ENCODE data around the gene DUSP10.

The DUSP10 gene

GRCh38 chr1:221762121-221762520 lies 20.2 kb upstream of the DUSP10 start:
- no peak for DNase-seq

GRCh38 chr1:221761354-221762002 lies 19.6 kb upstream of the DUSP10 start:
- no peak for DNase-seq

- no peak for DNase-seq
Measured at GRCh38 chr1:221760911-221761310, 19.0 kb upstream of the DUSP10 start.

GRCh38 chr1:221759436-221759835 lies 17.5 kb upstream of the DUSP10 start:
- DNase-seq = no peak

- no peak for DNase-seq
Measured at GRCh38 chr1:221758455-221758854, 16.6 kb upstream of the DUSP10 start.

GRCh38 chr1:221756830-221757551 lies 15.1 kb upstream of the DUSP10 start:
- DNase-seq = no peak

- no peak for DNase-seq
Measured at GRCh38 chr1:221753828-221754188, 11.9 kb upstream of the DUSP10 start.

GRCh38 chr1:221751226-221751887 lies 9.5 kb upstream of the DUSP10 start:
- DNase-seq = no peak

- no peak for DNase-seq
Measured at GRCh38 chr1:221748981-221749380, 7.1 kb upstream of the DUSP10 start.

GRCh38 chr1:221747839-221748238 lies 6.0 kb upstream of the DUSP10 start:
- no peak for DNase-seq

GRCh38 chr1:221743416-221744208 lies 1.7 kb upstream of the DUSP10 start:
- DNase-seq = peak; percentile 49

- DNase-seq = peak; percentile 21
Measured at GRCh38 chr1:221742555-221743415, 896 bp upstream of the DUSP10 start.

GRCh38 chr1:221740993-221741702 lies 741 bp downstream of the DUSP10 start:
- no peak for DNase-seq

- peak; percentile 13 for DNase-seq
Measured at GRCh38 chr1:221740369-221740992, 1.4 kb downstream of the DUSP10 start.

GRCh38 chr1:221739677-221740025 lies 2.2 kb downstream of the DUSP10 start:
- no peak for DNase-seq

- no peak for DNase-seq
Measured at GRCh38 chr1:221739018-221739676, 2.7 kb downstream of the DUSP10 start.

- no peak for DNase-seq
Measured at GRCh38 chr1:221736714-221737113, 5.2 kb downstream of the DUSP10 start.

- no peak for DNase-seq
Measured at GRCh38 chr1:221735999-221736398, 5.9 kb downstream of the DUSP10 start.

- DNase-seq = no peak
Measured at GRCh38 chr1:221734187-221734586, 7.7 kb downstream of the DUSP10 start.

- DNase-seq = no peak
Measured at GRCh38 chr1:221732052-221732451, 9.8 kb downstream of the DUSP10 start.
